SU-DHL-6 (cell line): ENCODE results near the gene ANKS1B.

ENCODE experiments used
- CTCF ChIP-seq: fragments of 200-600 bp; sonication (generic); IDR thresholded peaks from one replicate; pipeline ENCODE4 v1.5.1; 2017; ENCODE audit warnings: antibody characterized with exemption, mild to moderate bottlenecking, low read length, moderate library complexity; ENCODE audit not compliant: insufficient read depth, poor library complexity, severe bottlenecking
- EZH2phosphoT487 ChIP-seq: fragments of 200-600 bp; sonication (generic), shearing (Covaris generic); conservative IDR thresholded peaks from 2 replicates; pipeline ENCODE4 v1.6.1; 2018; ENCODE audit warnings: mild to moderate bottlenecking, antibody characterized with exemption, low read length, moderate library complexity, mixed read lengths

DNA sequence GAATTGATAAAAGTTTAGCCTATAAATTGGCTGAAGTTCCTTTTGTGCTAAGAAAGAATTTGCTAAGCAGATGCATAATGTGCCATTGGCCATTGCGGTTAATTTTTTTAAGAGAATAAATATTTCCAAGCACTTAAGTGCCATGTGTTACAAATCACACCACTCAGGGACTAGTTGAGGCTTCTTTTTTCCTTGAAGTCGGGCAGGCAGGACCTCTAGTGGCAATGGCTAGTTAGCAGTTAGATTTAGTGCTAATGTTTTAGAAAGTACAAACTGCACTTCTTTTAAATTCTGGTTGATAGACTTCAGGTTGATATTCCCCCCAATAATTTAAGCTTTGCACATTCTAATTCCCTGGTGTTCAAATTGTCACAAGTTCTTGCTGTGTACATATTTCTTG, 1045.4 kb downstream of the ANKS1B start:
- TF ChIP-seq EZH2phosphoT487 (no peak), CTCF (no peak)
